Measurements from ENCODE around the gene VN1R4. TPM values are rescaled to one million over a fixed set of nuclear protein-coding genes. Genes with fewer than 3 reads are reported as not detected.
"Not testable (repeated sequence)": the region's sequence is repeated elsewhere in the genome, so short reads cannot be mapped to it uniquely, and the experiment has no call there.

VN1R4 gene
- polyA plus RNA-seq, 1 experiment = not detected

- ChIA-PET POLR2A (no interaction called here), CTCF (no interaction called here)
- Histone ChIP-seq H3K27me3 (ENCODE audit: control insufficient read depth, insufficient read depth, low read length) (no peaks in the 10 kb centered on the region), H3K9me3 (ENCODE audit: control insufficient read depth, insufficient read depth, low read length) (peaks cover 21% of the 10 kb centered on the region), H3K27ac (ENCODE audit: low read depth, low read length) (peak within 1 kb of the TSS; percentile 68), H3K4me3 (ENCODE audit: low read depth, low read length) (peak within 1 kb of the TSS; percentile 94)
- peak; percentile 41 for DNase-seq (ENCODE audit: low read depth, low spot score)
- no peak for TF ChIP-seq CTCF (IDR thresholded peaks at IDR 0.05; ENCODE audit: low read depth, low read length)
Observed at GRCh38 chr19:53254411-53255341, 12.8 kb downstream of the VN1R4 start, which contains the start of gene ZNF677. Gene ZNF677, minus strand, starts transcription at chr19:53254873. Its CDS starts 3,323 bp downstream, at chr19:53251550.

- Histone ChIP-seq H3K9me3 (ENCODE audit: control insufficient read depth, insufficient read depth, low read length) (peaks cover 23% of the 10 kb centered on the region), H3K27me3 (ENCODE audit: control insufficient read depth, insufficient read depth, low read length) (no peaks in the 10 kb centered on the region), H3K4me3 (ENCODE audit: low read depth, low read length) (no peak overlapping the region), H3K27ac (ENCODE audit: low read depth, low read length) (no peak overlapping the region)
- CTCF ChIA-PET = no interaction called here
- DNase-seq (ENCODE audit: low read depth, low spot score) = no peak
- POLR2A ChIA-PET = no interaction called here
- no peak for TF ChIP-seq CTCF (IDR thresholded peaks at IDR 0.05; ENCODE audit: low read depth, low read length)
Observed at GRCh38 chr19:53246498-53246897, 21.0 kb downstream of the VN1R4 start.

GRCh38 chr19:53237114-53237777 lies 30.3 kb downstream of the VN1R4 start:
- no peak overlapping the region for H3K27ac ChIP-seq (ENCODE audit: low read depth, low read length)
- H3K27me3 ChIP-seq (ENCODE audit: control insufficient read depth, insufficient read depth, low read length) = no peaks in the 10 kb centered on the region
- DNase-seq (ENCODE audit: low read depth, low spot score) = no peak
- ChIA-PET CTCF (no interaction called here), POLR2A (no interaction called here)
- H3K4me3 ChIP-seq (ENCODE audit: low read depth, low read length) = no peak overlapping the region
- H3K9me3 ChIP-seq (ENCODE audit: control insufficient read depth, insufficient read depth, low read length) = peaks cover 48% of the 10 kb centered on the region
- TF ChIP-seq CTCF (IDR thresholded peaks at IDR 0.05; ENCODE audit: low read depth, low read length) = no peak

GRCh38 chr19:53224606-53225005 lies 42.9 kb downstream of the VN1R4 start:
- peaks cover 52% of the 10 kb centered on the region for H3K9me3 ChIP-seq (ENCODE audit: control insufficient read depth, insufficient read depth, low read length)
- H3K27me3 ChIP-seq (ENCODE audit: control insufficient read depth, insufficient read depth, low read length) = no peaks in the 10 kb centered on the region
- DNase-seq (ENCODE audit: low read depth, low spot score) = no peak
- H3K27ac ChIP-seq (ENCODE audit: low read depth, low read length) = no peak overlapping the region
- H3K4me3 ChIP-seq (ENCODE audit: low read depth, low read length) = no peak overlapping the region
- TF ChIP-seq CTCF (IDR thresholded peaks at IDR 0.05; ENCODE audit: low read depth, low read length) = no peak
- ChIA-PET POLR2A (interaction anchor here (0.6 kb wide), 1 partner anchor 133 kb away, joined by 4 read pairs; no protein-coding TSS in a partner anchor), CTCF (no interaction called here)

- CTCF ChIA-PET = not testable (repeated sequence)
- peaks cover 49% of the 10 kb centered on the region for H3K9me3 ChIP-seq (ENCODE audit: control insufficient read depth, insufficient read depth, low read length)
Observed at GRCh38 chr19:53222716-53223115, 44.8 kb downstream of the VN1R4 start.

More at GRCh38 chr19:53222716-53223115, 44.8 kb downstream of the VN1R4 start:
- H3K4me3 ChIP-seq (ENCODE audit: low read depth, low read length); POLR2A ChIA-PET; H3K27ac ChIP-seq (ENCODE audit: low read depth, low read length); DNase-seq (ENCODE audit: low read depth, low spot score); H3K27me3 ChIP-seq (ENCODE audit: control insufficient read depth, insufficient read depth, low read length): not testable (repeated sequence)

Other genes starting within 250 kb of the VN1R4 start
- gene ERVV-2, start 223.0 kb downstream of the VN1R4 start, polyA plus RNA-seq (2011; rRNA removed) = not detected in 2 replicates
- 19.4 and 23.7 TPM in 2 replicates for gene ZNF160, start 164.3 kb downstream of the VN1R4 start, polyA plus RNA-seq (2011; rRNA removed)
- gene ZNF415, start 134.8 kb downstream of the VN1R4 start, polyA plus RNA-seq (2011; rRNA removed) = 14.5 and 19.3 TPM in 2 replicates
- 5.8 and 6.6 TPM in 2 replicates for gene ZNF347, start 108.7 kb downstream of the VN1R4 start, polyA plus RNA-seq (2011; rRNA removed)
- gene ZNF665, start 74.4 kb downstream of the VN1R4 start, polyA plus RNA-seq (2011; rRNA removed) = 3.2 and 4.1 TPM in 2 replicates
- gene ZNF677, start 12.8 kb downstream of the VN1R4 start, polyA plus RNA-seq (2011; rRNA removed) = 24.3 and 32.6 TPM in 2 replicates
- gene VN1R2, start 9.4 kb downstream of the VN1R4 start, polyA plus RNA-seq (2011; rRNA removed) = not detected in 2 replicates
- 4.1 and 5.9 TPM in 2 replicates for gene ZNF845, start 66.0 kb upstream of the VN1R4 start, polyA plus RNA-seq (2011; rRNA removed)
- gene ZNF525, start 98.0 kb upstream of the VN1R4 start, polyA plus RNA-seq (2011; rRNA removed) = 1.6 and 2.9 TPM in 2 replicates
- 4.6 and 5.3 TPM in 2 replicates for gene ZNF765, start 127.4 kb upstream of the VN1R4 start, polyA plus RNA-seq (2011; rRNA removed)
- 9.1 and 12.5 TPM in 2 replicates for gene ZNF761, start 164.3 kb upstream of the VN1R4 start, polyA plus RNA-seq (2011; rRNA removed)
- gene ZNF813, start 200.0 kb upstream of the VN1R4 start, polyA plus RNA-seq (2011; rRNA removed) = 1.7 and 2.1 TPM in 2 replicates

Data from AG04450 (cell line).